Subcutaneous adipose tissue (tissue), 4 donors: ENCODE data around the gene CLHC1. TPM values are rescaled to one million over a fixed set of nuclear protein-coding genes. Genes with fewer than 3 reads are reported as not detected.

Experiments
- total RNA-seq, 4 donors: library from RNA; depleted of rRNA; stranded (reverse); fragments of >200 nt; gene quantifications; one replicate each; pipeline ENCODE4 v1.1.0, GENCODE V29; 2016
- TF ChIP-seq, protein P1 (sequence below): fragments of 450-650 bp; IDR thresholded peaks from one replicate; pipeline ENCODE4 v1.5.1; 2016; ENCODE audit warnings: low read depth, mild to moderate bottlenecking, control low read depth, antibody characterized with exemption, moderate library complexity

The CLHC1 gene
- total RNA-seq, 4 donors from 2014 or later: 3.2 to 15.8 (median 6.3) TPM

DNA sequence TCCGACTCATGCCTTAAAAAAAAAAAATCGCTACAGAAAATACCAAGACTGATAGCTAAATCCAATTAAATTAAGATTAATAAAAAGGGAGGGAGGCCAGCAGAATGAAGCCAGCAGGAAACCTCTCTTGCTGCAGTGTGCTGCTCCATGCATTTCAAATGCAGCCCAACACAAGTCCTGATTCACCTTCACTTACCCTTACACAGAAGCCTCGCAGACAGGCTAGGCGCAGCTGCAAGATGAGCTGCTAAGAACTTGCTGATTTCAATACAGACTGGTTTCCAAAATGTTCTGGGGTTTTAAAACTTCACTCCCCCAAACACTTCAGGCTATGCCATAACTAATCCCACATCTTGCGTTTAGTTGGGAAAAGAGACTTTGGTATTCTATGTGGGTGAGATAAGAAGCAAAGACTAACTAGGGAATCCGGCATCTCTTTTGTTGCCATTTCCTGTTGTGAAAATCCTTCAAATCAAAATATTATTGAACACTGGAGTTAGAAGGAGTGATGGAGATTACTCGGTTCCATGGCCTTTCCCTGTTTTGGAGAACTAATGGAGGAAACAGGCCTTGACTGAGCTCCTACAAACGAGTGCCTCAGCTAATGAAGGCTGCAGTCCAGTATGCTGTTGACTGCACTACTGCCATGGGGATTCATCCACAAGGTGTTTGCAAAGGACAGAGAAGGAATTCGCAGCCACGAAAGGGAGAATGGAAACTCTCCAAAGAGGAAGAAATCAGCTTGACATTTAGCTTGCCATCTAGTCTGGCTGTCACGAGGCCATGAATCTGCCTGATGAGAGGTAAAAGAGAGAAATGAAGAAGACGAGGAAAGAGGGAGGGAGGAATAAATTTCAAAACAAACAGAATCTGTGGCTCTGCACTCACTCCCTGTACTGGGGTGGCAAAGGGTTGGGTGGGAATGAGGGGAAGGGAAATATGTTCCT lies 67.3 kb downstream of the CLHC1 start:
- TF ChIP-seq, protein P1, sequence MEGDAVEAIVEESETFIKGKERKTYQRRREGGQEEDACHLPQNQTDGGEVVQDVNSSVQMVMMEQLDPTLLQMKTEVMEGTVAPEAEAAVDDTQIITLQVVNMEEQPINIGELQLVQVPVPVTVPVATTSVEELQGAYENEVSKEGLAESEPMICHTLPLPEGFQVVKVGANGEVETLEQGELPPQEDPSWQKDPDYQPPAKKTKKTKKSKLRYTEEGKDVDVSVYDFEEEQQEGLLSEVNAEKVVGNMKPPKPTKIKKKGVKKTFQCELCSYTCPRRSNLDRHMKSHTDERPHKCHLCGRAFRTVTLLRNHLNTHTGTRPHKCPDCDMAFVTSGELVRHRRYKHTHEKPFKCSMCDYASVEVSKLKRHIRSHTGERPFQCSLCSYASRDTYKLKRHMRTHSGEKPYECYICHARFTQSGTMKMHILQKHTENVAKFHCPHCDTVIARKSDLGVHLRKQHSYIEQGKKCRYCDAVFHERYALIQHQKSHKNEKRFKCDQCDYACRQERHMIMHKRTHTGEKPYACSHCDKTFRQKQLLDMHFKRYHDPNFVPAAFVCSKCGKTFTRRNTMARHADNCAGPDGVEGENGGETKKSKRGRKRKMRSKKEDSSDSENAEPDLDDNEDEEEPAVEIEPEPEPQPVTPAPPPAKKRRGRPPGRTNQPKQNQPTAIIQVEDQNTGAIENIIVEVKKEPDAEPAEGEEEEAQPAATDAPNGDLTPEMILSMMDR: no peak

DNA sequence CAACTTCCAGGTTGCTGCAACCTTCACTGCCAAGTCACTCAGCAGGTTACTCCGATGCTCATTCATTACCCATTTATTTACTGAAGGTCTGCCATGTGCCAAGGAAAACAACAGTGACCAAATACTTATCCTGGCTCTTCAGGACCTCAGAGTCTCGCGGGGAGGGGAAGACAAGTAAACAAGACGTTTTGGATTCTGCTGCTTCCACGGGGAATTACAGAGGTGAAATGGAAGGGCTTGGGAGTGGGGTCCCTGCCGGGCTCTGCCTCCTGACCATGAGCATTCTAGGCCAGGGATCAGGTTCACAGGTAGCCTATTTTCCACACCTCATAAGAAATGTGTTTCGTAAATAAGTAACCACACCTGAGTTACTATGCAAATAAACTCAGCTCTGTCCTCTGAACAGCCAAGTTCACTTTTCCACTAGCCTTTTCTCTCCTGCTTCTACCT lies 68.1 kb downstream of the CLHC1 start:
- TF ChIP-seq, protein P1: no peak

- TF ChIP-seq, protein P1: no peak
Measured at GRCh38 chr2:55163274-55163721, 68.8 kb downstream of the CLHC1 start.

DNA sequence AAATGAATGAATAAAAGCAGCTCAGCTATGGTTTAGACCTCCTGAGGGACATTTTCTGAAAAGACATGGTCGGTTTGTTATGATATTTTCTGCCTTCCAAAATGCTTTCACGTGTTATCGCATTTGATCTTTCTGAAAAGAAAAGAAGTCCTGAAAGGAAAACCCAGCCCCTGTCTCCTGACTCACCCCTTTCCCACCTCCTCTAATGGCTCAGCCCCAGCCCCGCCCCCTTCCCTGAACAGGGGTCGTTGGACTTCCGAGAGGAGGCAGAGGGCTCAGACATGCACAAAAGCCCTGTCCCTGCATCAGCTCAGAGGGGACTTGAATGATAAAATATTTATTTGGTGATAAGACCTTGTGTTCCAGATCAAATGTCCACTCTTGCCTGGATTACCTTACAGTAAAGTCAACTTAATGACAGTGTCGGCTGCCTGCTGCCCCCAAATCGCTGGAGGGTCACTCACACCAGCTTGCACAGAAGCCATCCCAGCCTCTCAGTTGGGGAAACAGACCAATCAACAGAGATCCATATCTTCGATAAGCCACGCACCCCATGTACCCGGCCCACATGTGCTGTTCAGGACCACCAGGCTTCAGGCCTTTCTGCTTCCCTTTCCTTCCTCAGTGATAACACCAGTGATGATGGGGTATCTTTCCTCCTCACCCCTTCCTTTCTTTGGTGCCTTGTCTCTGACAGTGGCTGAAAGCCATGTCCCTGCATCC lies 69.6 kb downstream of the CLHC1 start:
- TF ChIP-seq, protein P1: no peak

GRCh38 chr2:55161295-55162210 lies 70.5 kb downstream of the CLHC1 start:
- TF ChIP-seq, protein P1: no peak

GRCh38 chr2:55160422-55160821 lies 71.7 kb downstream of the CLHC1 start:
- TF ChIP-seq, protein P1: no peak
